ENCODE results near the gene SMC1B. TPM values are rescaled to one million over a fixed set of nuclear protein-coding genes. Genes with fewer than 3 reads are reported as not detected.

SMC1B gene
- total RNA-seq, 4 donors from 2014 or later = 0.17 TPM; not detected in 3

- TF ChIP-seq CTCF (IDR thresholded peaks at IDR 0.05; ENCODE audit: low read depth) = no peak
Measured at GRCh38 chr22:45331486-45331885, 81.9 kb downstream of the SMC1B start.

GRCh38 chr22:45330548-45330947, 82.9 kb downstream of the SMC1B start:
- no peak for TF ChIP-seq CTCF (IDR thresholded peaks at IDR 0.05; ENCODE audit: low read depth)

GRCh38 chr22:45329530-45329936, 83.9 kb downstream of the SMC1B start:
- no peak for TF ChIP-seq CTCF (IDR thresholded peaks at IDR 0.05; ENCODE audit: low read depth)

- TF ChIP-seq CTCF (IDR thresholded peaks at IDR 0.05; ENCODE audit: low read depth) = no peak
Measured at GRCh38 chr22:45328822-45329529, 84.4 kb downstream of the SMC1B start.

GRCh38 chr22:45324311-45324711, 89.1 kb downstream of the SMC1B start:
- TF ChIP-seq CTCF (IDR thresholded peaks at IDR 0.05; ENCODE audit: low read depth) = no peak

GRCh38 chr22:45323695-45324094, 89.7 kb downstream of the SMC1B start:
- no peak for TF ChIP-seq CTCF (IDR thresholded peaks at IDR 0.05; ENCODE audit: low read depth)

GRCh38 chr22:45322873-45323525, 90.4 kb downstream of the SMC1B start:
- TF ChIP-seq CTCF (IDR thresholded peaks at IDR 0.05; ENCODE audit: low read depth) = no peak
